GM13977 (cell line): ENCODE results near the gene CD52.
"Not testable (repeated sequence)": the region's sequence is repeated elsewhere in the genome, so short reads cannot be mapped to it uniquely, and the experiment has no call there.

ENCODE experiments used
- DNase-seq: peaks from one replicate; pipeline ENCODE4 v3.0.0; 2012; ENCODE audit warnings: low spot score
- CTCF ChIP-seq: IDR thresholded peaks from 2 replicates; pipeline ENCODE4 v1.5.1; 2012; ENCODE audit warnings: mild to moderate bottlenecking, control low read depth; ENCODE audit not compliant: insufficient read depth; ENCODE audit errors: extremely low read depth, missing control alignments
- in situ Hi-C: fragments of 300-500 bp; cut with MboI; formaldehyde crosslinking; loops from one replicate; pipeline ENCODE4 v1.12.0; 2022; ENCODE audit warnings: low sequenced_read_pairs, low pct_unique_long_range_greater_than_20kb, mixed read lengths, inconsistent platforms; ENCODE audit not compliant: unreplicated experiment

Gene CD52

GRCh38 chr1:26289158-26290059 lies 28.3 kb upstream of the CD52 start:
- in situ Hi-C loops, result loop anchor here (5.0 kb wide), 1 partner anchor 33 kb away; no protein-coding TSS in a partner anchor
- no peak for TF ChIP-seq CTCF
- peak; percentile 84 for DNase-seq

DNA sequence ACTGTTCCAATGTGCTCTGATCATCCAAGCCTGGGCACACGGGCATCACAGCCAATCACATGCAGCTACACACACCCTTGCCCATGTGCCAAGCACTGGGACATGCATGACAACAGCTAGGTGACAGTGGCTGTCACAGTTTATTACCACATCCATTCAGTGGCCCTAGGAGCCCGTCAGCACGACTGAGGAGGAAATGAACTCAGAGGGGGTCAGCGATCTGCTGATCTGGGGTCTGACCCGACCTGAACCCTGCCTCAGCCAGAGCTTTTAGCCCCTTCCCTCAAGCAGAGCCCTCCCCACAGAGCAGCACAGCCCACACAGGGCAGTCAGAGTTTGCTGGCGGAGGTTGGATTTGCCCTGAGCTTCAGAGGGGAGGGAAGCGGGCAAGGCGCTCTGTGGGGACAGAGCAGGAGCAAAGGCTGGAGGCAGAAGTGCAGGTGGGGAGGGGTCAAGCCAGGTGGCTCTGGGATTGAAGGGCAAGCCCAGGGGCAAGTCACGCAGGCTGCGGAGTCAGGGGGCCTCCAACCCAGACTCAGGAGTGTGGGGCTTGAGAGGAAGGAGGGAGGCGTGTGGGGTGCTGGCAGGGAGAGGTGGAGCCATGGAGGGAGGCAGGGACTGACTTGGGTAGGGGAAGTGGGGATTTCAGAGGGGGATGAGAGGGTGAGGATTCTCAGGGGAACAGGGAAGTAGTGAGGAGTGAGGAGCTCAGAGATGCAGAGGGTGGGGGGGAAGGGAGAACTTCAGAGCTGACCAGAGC lies 27.5 kb upstream of the CD52 start:
- no peak for TF ChIP-seq CTCF
- in situ Hi-C loops, result no loop called here
- DNase-seq, result no peak

- in situ Hi-C loops, result no loop called here
- no peak for DNase-seq
Measured at GRCh38 chr1:26290882-26291261, 26.9 kb upstream of the CD52 start.

GRCh38 chr1:26291433-26291832 lies 26.3 kb upstream of the CD52 start:
- DNase-seq, result no peak
- TF ChIP-seq CTCF, result no peak
- in situ Hi-C loops, result no loop called here

More at GRCh38 chr1:26290882-26291261, 26.9 kb upstream of the CD52 start:
- no peak for TF ChIP-seq CTCF

DNA sequence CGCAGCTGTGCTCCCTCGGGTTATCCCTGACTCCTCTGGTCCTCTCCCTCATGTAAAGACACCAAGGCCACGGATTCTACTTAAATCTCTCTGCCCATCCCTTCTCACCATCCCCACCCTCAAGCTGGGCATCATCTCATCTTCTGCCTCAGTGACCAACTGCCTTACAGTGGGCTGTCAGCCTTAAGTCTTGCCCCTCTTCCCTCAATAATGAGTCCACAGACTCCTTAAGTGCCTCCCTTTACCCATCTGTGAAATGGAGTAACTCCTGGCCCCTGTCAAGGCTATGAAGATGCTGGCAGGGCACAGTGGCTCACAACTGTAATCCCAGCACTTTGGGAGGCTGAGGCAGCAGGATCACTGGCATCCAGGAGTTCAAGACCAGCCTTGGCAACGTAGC lies 25.8 kb upstream of the CD52 start:
- no peak for DNase-seq
- no peak for TF ChIP-seq CTCF
- in situ Hi-C loops, result no loop called here

DNA sequence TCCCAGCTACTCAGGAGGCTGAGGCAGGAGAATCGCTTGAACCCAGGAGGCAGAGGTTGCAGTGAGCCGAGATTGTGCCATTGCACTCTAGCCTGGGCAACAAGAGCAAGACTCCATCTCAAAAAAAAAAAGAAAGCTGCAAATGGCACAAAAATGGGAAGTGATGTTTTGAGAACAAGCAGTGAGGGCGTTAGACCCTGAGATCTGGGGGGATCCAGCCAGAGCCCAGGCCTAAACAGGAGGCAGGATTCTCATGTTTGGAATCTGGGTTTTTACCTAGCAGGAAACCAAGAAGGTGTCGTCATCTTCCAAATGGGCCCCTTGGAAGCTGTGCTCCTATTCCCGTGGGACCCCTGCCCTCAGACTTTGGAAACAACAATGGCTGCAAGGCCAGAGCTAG lies 25.0 kb upstream of the CD52 start:
- in situ Hi-C loops, DNase-seq: not testable (repeated sequence)

- DNase-seq, result no peak
- in situ Hi-C loops, result no loop called here
- TF ChIP-seq CTCF, result no peak
Measured at GRCh38 chr1:26293911-26294463, 23.8 kb upstream of the CD52 start.
